SHP77 treated with DMSO at 0.1 percent for 48 hours (cell line): ENCODE measurements around the gene CDHR3.

ENCODE experiments used
- DNase-seq: peaks from one replicate; lab custom pipeline; 2025; lab: John Stamatoyannopoulos, UW

CDHR3 gene

GRCh38 chr7:106023369-106024322 is 60.6 kb downstream of the CDHR3 start:
- no peak for DNase-seq

GRCh38 chr7:106026101-106026500 is 63.0 kb downstream of the CDHR3 start:
- no peak for DNase-seq

DNA sequence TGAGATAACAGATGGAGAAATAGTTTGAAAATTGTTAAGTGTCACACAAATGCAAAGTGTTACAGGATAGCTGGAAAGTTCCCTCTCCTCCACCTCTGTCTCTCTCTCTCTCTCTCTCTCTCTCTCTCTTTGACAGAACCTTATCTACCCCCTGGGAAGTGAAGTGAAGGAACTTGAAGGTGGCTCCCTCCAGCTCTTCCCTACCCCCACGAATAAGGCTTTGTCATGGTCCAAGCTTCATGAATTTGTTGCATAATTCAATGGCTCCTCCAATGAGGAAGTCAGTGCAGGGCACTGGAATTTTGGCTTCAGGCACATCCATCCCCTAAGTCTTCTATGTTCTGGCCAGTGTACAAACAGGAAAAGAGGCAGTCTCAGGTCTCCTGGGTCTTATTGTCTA is 66.4 kb downstream of the CDHR3 start:
- DNase-seq = no peak

DNA sequence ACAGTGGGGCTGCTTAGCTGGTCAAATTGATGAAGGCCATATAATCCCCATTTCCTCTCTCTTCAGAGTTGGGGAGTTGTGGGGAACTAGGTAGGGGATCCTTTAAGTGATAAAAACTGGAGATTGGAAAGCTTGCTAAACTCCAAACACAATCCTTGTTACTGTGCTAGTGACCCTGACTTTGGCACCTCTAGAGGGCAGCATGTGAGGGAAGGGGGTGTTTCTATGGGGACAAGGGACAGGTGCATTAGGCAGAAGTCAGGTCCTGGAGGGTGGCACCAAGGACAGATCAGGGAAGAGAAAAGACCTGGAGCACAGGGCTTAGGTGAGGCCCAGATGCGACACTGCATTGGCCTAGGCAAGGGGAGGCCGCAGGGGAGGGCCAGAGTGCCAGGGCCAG is 66.9 kb downstream of the CDHR3 start:
- no peak for DNase-seq

DNA sequence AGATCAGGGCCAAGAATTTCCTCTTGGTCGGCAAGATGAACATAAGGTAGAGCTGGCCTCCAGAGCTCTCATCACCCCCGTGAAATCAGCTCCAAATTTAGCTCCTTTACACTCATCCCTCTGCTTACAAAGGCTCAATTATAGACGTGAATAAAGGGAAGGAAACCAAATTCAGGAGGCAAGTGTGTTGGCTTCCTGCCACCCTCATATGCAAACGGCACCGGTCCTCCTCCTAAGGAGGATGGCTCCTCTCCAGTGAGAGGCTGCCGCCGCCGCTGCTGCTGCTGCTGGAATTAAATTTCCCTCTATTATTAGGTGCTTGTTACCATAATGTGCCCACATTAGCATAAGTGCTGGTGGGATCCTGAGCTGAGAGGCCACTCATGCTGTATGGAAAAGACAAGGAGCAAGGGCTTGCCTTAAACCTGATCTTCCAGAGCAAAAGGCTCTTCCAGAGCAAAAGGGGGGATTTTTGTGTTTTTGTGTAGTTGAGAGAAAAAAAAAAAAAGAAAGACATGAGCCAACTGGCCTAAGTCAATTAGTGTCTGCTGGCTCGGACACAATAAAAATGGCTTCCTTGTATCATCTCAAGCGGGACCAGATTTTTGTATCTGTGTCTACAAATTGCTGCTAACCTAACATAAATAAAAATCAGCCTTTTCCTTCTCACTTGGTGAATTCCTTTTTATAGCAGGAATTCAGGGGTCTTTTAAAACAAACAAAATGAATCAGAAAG is 68.4 kb downstream of the CDHR3 start:
- no peak for DNase-seq

GRCh38 chr7:106032295-106032694 is 69.2 kb downstream of the CDHR3 start:
- DNase-seq = no peak

DNA sequence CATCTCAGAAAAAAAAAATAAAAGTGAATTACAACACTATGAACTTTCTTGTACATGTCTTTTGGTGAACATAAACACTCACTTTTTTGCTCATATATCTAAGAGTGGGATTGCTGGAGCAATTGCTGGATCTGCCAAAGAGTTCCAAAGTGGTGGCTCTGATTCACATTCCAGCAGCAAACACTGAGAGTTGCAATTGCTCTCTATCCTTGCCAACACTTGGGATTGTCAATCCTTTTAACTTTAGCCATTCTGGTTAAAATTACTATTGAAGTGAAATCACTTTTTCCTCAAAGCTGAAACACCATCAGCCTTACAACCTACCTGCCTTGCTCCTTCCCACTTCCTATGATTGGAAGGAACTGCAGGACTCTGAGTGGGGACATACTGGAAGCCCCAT is 70.7 kb downstream of the CDHR3 start:
- no peak for DNase-seq

DNA sequence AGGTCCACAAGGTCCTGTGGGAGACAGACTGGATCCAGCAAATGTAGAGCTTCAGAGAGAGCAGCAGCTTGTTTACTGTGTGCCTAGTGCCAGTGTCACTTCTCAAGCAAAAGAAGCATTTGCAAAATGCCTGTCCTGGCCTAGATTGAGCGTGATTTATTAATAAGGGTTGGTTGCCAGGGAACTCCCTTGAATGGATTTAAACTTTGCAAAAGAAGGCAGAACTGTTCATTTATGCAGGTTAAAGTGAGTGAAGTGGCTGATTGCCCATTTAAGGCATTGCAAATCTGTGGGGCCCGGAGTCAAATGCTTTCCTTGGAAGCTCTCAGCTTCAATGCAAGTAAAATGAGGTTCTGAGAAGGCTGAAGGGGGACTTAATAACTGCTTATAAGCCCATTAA is 71.3 kb downstream of the CDHR3 start:
- no peak for DNase-seq

DNA sequence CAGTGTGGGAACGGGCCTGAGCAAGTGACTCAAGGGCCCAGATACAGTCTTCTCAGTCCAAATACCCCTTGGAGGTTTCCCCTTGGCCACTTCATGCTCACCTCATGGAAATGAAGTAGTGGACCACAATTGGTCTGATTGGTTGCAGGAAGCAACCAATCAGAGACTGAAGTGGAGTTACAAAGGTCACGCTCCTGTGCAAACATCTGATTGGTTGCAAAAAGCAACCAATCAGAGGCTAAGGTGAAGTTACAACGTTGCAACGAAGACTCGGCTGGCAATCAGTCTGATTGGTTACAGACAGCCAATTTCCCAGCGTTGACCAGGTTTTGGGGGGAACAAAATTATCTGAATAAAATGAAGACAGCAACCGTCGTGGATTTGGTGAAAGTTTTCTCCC is 72.5 kb downstream of the CDHR3 start:
- DNase-seq = no peak

DNA sequence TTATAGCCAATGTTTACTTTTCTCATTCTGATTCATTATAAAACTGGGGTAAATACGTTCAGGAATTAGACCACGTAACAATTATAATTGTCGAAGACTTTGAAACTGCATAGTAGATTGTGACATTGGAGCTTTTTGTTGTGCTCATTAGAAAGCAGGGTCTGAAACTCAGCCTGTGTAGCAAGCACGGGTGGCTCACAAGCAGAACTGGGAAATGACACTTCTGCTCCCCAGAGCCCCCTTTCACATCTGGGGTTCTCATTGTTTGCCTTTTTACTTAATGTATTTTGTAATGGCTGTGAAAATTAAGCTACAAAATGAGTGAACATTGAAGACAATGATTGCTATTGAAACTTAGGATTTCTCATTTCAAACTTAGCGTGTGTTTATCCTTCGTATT is 72.9 kb downstream of the CDHR3 start:
- DNase-seq = no peak

GRCh38 chr7:106037489-106038176 is 74.6 kb downstream of the CDHR3 start:
- DNase-seq = no peak

- DNase-seq = no peak
These were observed 75.2 kb downstream of the CDHR3 start for GRCh38 chr7:106038289-106038688.

- no peak for DNase-seq
These were observed 75.9 kb downstream of the CDHR3 start for GRCh38 chr7:106038916-106039315.

GRCh38 chr7:106039486-106040060 is 76.5 kb downstream of the CDHR3 start:
- DNase-seq = no peak

- DNase-seq = no peak
These were observed 78.2 kb downstream of the CDHR3 start for GRCh38 chr7:106041140-106041717.

GRCh38 chr7:106042196-106042611 is 79.1 kb downstream of the CDHR3 start:
- DNase-seq = no peak

- no peak for DNase-seq
These were observed 82.1 kb downstream of the CDHR3 start for GRCh38 chr7:106045139-106045538.

- no peak for DNase-seq
These were observed 82.5 kb downstream of the CDHR3 start for GRCh38 chr7:106045586-106045985.

DNA sequence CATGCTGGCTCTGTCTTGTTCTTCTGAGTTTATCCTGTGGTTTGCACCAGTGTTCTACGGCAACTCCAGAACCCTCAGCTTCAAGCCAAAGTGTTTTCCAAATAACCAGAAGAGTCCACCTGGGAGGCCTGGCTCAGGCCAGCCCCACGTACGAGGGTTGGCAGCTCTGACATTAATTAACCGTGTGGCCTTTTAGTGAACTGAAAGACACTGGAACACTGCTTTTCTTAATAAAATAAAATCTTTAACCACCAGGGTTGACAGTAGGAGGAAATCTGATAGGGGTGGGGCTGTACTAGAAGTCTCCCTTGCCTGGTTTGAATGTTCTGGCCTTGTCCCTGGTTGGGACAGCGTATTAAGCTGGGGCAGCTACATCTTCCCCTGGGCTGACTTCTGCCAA is 84.1 kb downstream of the CDHR3 start:
- no peak for DNase-seq

- no peak for DNase-seq
These were observed 85.0 kb downstream of the CDHR3 start for GRCh38 chr7:106047818-106048705.

GRCh38 chr7:106048706-106049020 is 85.6 kb downstream of the CDHR3 start:
- DNase-seq = no peak
